Neuronal stem cell (in vitro differentiated cells): Measurements from ENCODE around the gene MEX3C.

ENCODE experiments used
- DNase-seq: peaks from one replicate; pipeline ENCODE4 v3.0.0-alpha.2; 2013; ENCODE audit warnings: low spot score
- H2AFZ ChIP-seq: one replicate; pipeline ENCODE4 v1.6.1; 2013; ENCODE audit warnings: mild to moderate bottlenecking, low read length, inconsistent platforms
- H2AK5ac ChIP-seq: 2 replicates; pipeline ENCODE4 v1.6.1; 2013; ENCODE audit warnings: low read depth, mild to moderate bottlenecking, inconsistent platforms, low read length, moderate library complexity, mixed read lengths
- H2BK120ac ChIP-seq: 2 replicates; pipeline ENCODE4 v1.6.1; 2013; ENCODE audit warnings: low read depth, mild to moderate bottlenecking, inconsistent platforms, low read length, moderate library complexity, mixed read lengths
- H2BK12ac ChIP-seq: one replicate; pipeline ENCODE4 v1.6.1; 2013; ENCODE audit warnings: low read length, inconsistent platforms
- H2BK15ac ChIP-seq: 2 replicates; pipeline ENCODE4 v1.6.1; 2013; ENCODE audit warnings: mild to moderate bottlenecking, low read length, inconsistent platforms, mixed read lengths
- H2BK5ac ChIP-seq: one replicate; pipeline ENCODE4 v1.6.1; 2013; ENCODE audit warnings: inconsistent platforms, mild to moderate bottlenecking, low read length, moderate library complexity
- H3K14ac ChIP-seq: one replicate; pipeline ENCODE4 v1.6.1; 2013; ENCODE audit warnings: low read length, inconsistent platforms
- H3K18ac ChIP-seq: 2 replicates; pipeline ENCODE4 v1.6.1; 2013; ENCODE audit warnings: low read length, inconsistent platforms
- H3K23ac ChIP-seq: 2 replicates; pipeline ENCODE4 v1.6.1; 2013; ENCODE audit warnings: low read depth, mild to moderate bottlenecking, mixed read lengths, low read length, inconsistent platforms; ENCODE audit not compliant: poor library complexity
- H3K27ac ChIP-seq: replicated peaks from 3 replicates; pipeline ENCODE4 v1.5.1; 2013; ENCODE audit warnings: low read length, inconsistent platforms
- H3K27me3 ChIP-seq, 3 experiments: 2 replicates each; pipeline ENCODE4 v1.6.1; 2013; ENCODE audit warnings: low read length in 3 of 3, mild to moderate bottlenecking in 2 of 3, inconsistent platforms in 1 of 3, low read depth in 1 of 3, mixed read lengths in 1 of 3, moderate library complexity in 1 of 3; ENCODE audit not compliant: control insufficient read depth in 3 of 3, insufficient read depth in 3 of 3
- H3K36me3 ChIP-seq, 2 donors: replicated peaks in 1 of 2; 2 replicates each; pipeline ENCODE4 v1.6.1; 2013; ENCODE audit warnings: low read length in 2 of 2; ENCODE audit not compliant: control insufficient read depth in 2 of 2, insufficient read depth in 2 of 2
- H3K4ac ChIP-seq: 2 replicates; pipeline ENCODE4 v1.6.1; 2013; ENCODE audit warnings: inconsistent platforms, mild to moderate bottlenecking, low read length, moderate library complexity
- H3K4me1 ChIP-seq, 2 donors: 1 replicate in 1 of 2; 2 replicates in 1 of 2; pipeline ENCODE4 v1.6.1; 2013; ENCODE audit warnings: low read length in 2 of 2, low read depth in 1 of 2; ENCODE audit not compliant: control insufficient read depth in 2 of 2, insufficient read depth in 1 of 2
- H3K4me2 ChIP-seq: one replicate; pipeline ENCODE4 v1.6.1; 2013; ENCODE audit warnings: mild to moderate bottlenecking, low read length, inconsistent platforms; ENCODE audit not compliant: insufficient read depth, poor library complexity, severe bottlenecking
- H3K4me3 ChIP-seq, 2 donors: 2 replicates each; pipeline ENCODE4 v1.5.1; 2013; ENCODE audit warnings: low read length in 2 of 2, mild to moderate bottlenecking in 2 of 2, inconsistent platforms in 1 of 2, moderate library complexity in 1 of 2
- H3K79me1 ChIP-seq: one replicate; pipeline ENCODE4 v1.6.1; 2013; ENCODE audit warnings: low read depth, mild to moderate bottlenecking, inconsistent platforms, low read length, moderate library complexity
- H3K9ac ChIP-seq: one replicate; pipeline ENCODE4 v1.6.1; 2013; ENCODE audit warnings: mild to moderate bottlenecking, low read depth, low read length, inconsistent platforms; ENCODE audit not compliant: poor library complexity
- H3K9me3 ChIP-seq, 2 donors: replicated peaks in 1 of 2; 2 replicates each; pipeline versions ENCODE3 to v1.6.1; 2013; ENCODE audit warnings: low read length in 2 of 2, mild to moderate bottlenecking in 2 of 2, inconsistent platforms in 1 of 2, low read depth in 1 of 2, mixed read lengths in 1 of 2, moderate library complexity in 1 of 2; ENCODE audit not compliant: control insufficient read depth in 2 of 2, insufficient read depth in 1 of 2
- H4K8ac ChIP-seq: one replicate; pipeline ENCODE4 v1.6.1; 2013; ENCODE audit warnings: low read depth, mild to moderate bottlenecking, inconsistent platforms, low read length, moderate library complexity
- H4K91ac ChIP-seq: one replicate; pipeline ENCODE4 v1.6.1; 2013; ENCODE audit warnings: low read length, low read depth, mild to moderate bottlenecking, inconsistent platforms; ENCODE audit not compliant: poor library complexity
- WGBS, 2 donors: extraction: QIAGEN DNeasy Blood & Tissue Kit; methylation state at CpG; one replicate each; pipeline ENCODE4 v1.1.7; 2013; ENCODE audit warnings: missing lambda C conversion rate in 2 of 2, mixed read lengths in 1 of 2; ENCODE audit not compliant: insufficient read length in 2 of 2, insufficient replicate concordance in 1 of 2; ENCODE audit errors: extremely low coverage in 2 of 2; 5-methylcytosine and 5-hydroxymethylcytosine counted together

MEX3C gene

DNA sequence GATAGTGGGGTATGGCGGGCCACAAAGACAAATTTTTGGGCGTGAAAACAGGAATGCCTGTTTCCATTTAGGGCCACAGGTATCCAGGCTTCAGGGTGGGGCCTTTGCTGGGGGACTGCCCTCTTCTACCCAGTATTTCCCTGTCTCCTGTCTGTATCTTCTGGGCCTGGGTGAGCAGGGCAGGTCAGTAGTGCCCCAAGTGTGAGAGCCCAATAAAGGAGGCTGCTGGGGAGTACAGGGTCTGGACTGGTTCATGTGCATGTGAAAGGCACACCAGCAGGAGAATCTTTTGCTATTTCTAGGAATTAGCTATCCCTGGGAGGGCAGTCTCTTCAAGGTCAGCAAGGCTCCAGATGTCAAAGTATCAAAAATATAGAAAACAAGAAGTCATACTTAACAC is 71.5 kb downstream of the MEX3C start:
- H3K27ac ChIP-seq: no peak overlapping the region
- no peak overlapping the region for H3K9ac ChIP-seq
- H4K91ac ChIP-seq: no peak overlapping the region
- H3K23ac ChIP-seq: no peak overlapping the region
- H3K4ac ChIP-seq: no peak overlapping the region
- H3K14ac ChIP-seq: no peak overlapping the region
- H3K18ac ChIP-seq: no peak overlapping the region
- WGBS, 2 donors: no CpG with 5 or more reads among the region's 2 CpGs
- no peak overlapping the region for H2BK5ac ChIP-seq
- no peak overlapping the region for H2AK5ac ChIP-seq
- no peak for DNase-seq
- no peak overlapping the region for H3K4me3 ChIP-seq
- H2BK120ac ChIP-seq: no peak overlapping the region
- no peaks in the 10 kb centered on the region for H3K4me1 ChIP-seq
- H4K8ac ChIP-seq: no peak overlapping the region
- H2AFZ ChIP-seq: no peak overlapping the region
- H2BK12ac ChIP-seq: no peak overlapping the region
- H3K36me3 ChIP-seq: no peaks in the 10 kb centered on the region
- peaks cover 0 to 1% of the 10 kb centered on the region in 2 donors for H3K9me3 ChIP-seq
- peaks cover 2% of the 10 kb centered on the region for H3K79me1 ChIP-seq
- H2BK15ac ChIP-seq: no peak overlapping the region
- H3K4me2 ChIP-seq: no peak overlapping the region
- no peaks in the 10 kb centered on the region for H3K27me3 ChIP-seq
